ENCODE measurements around the gene NEURL3. TPM values are rescaled to one million over a fixed set of nuclear protein-coding genes. Genes with fewer than 3 reads are reported as not detected.

The NEURL3 gene
- total RNA-seq, 2 donors from 2014 or later: 8.9 to 28.9 TPM

- TF ChIP-seq CTCF (IDR thresholded peaks at IDR 0.05) (no peak), POLR2A (IDR thresholded peaks at IDR 0.05) (no peak), POLR2AphosphoS5 (IDR thresholded peaks at IDR 0.05) (no peak)
- no peak overlapping the region for H3K27ac ChIP-seq
- no peaks in the 10 kb centered on the region for H3K9me3 ChIP-seq
- WGBS: 92% methylated on average over 1 of the region's 1 CpG
- H3K36me3 ChIP-seq: no peaks in the 10 kb centered on the region
- no peaks in the 10 kb centered on the region for H3K27me3 ChIP-seq (replicated peaks; ENCODE audit: insufficient read depth)
- intact Hi-C loops (cut with DNase I): no loop called here
- H3K4me1 ChIP-seq (replicated peaks): no peaks in the 10 kb centered on the region
- H3K4me3 ChIP-seq: no peak overlapping the region
- no peak for DNase-seq (ENCODE audit: low spot score)
Measured at GRCh38 chr2:96494188-96494587, 11.0 kb downstream of the NEURL3 start.

- TF ChIP-seq POLR2A (IDR thresholded peaks at IDR 0.05) (no peak), POLR2AphosphoS5 (IDR thresholded peaks at IDR 0.05) (no peak), CTCF (IDR thresholded peaks at IDR 0.05) (no peak)
- Histone ChIP-seq H3K36me3 (no peaks in the 10 kb centered on the region), H3K4me3 (no peak overlapping the region), H3K9me3 (no peaks in the 10 kb centered on the region), H3K27ac (no peak overlapping the region), H3K27me3 (replicated peaks; ENCODE audit: insufficient read depth) (no peaks in the 10 kb centered on the region), H3K4me1 (replicated peaks) (no peaks in the 10 kb centered on the region)
- DNase-seq (ENCODE audit: low spot score): no peak
- WGBS: 60% methylated on average over 5 of the region's 5 CpGs
- intact Hi-C loops (cut with DNase I): no loop called here
Measured at GRCh38 chr2:96493072-96493471, 12.1 kb downstream of the NEURL3 start.

GRCh38 chr2:96491860-96492497, 13.2 kb downstream of the NEURL3 start:
- intact Hi-C loops (cut with DNase I): no loop called here
- no peak for DNase-seq (ENCODE audit: low spot score)

GRCh38 chr2:96489663-96490062, 15.5 kb downstream of the NEURL3 start:
- no peaks in the 10 kb centered on the region for H3K36me3 ChIP-seq
- no peaks in the 10 kb centered on the region for H3K9me3 ChIP-seq
- intact Hi-C loops (cut with DNase I): no loop called here
- H3K4me1 ChIP-seq (replicated peaks): no peaks in the 10 kb centered on the region
- H3K27ac ChIP-seq: no peak overlapping the region
- no peaks in the 10 kb centered on the region for H3K27me3 ChIP-seq (replicated peaks; ENCODE audit: insufficient read depth)
- DNase-seq (ENCODE audit: low spot score): no peak
- 94% methylated on average over 1 of the region's 1 CpG for WGBS
- H3K4me3 ChIP-seq: no peak overlapping the region
- no peak for TF ChIP-seq POLR2AphosphoS5 (IDR thresholded peaks at IDR 0.05)
- no peak for TF ChIP-seq CTCF (IDR thresholded peaks at IDR 0.05)
- TF ChIP-seq POLR2A (IDR thresholded peaks at IDR 0.05): no peak

More at GRCh38 chr2:96491860-96492497, 13.2 kb downstream of the NEURL3 start:
- no peak for TF ChIP-seq POLR2AphosphoS5 (IDR thresholded peaks at IDR 0.05)
- no peak for TF ChIP-seq POLR2A (IDR thresholded peaks at IDR 0.05)
- TF ChIP-seq CTCF (IDR thresholded peaks at IDR 0.05): no peak
- Histone ChIP-seq H3K27me3 (replicated peaks; ENCODE audit: insufficient read depth) (no peaks in the 10 kb centered on the region), H3K36me3 (no peaks in the 10 kb centered on the region), H3K4me3 (no peak overlapping the region), H3K4me1 (replicated peaks) (no peaks in the 10 kb centered on the region), H3K9me3 (no peaks in the 10 kb centered on the region), H3K27ac (no peak overlapping the region)
- WGBS: 100% methylated on average over 1 of the region's 1 CpG

GRCh38 chr2:96489261-96489660, 15.9 kb downstream of the NEURL3 start:
- no peak for TF ChIP-seq POLR2A (IDR thresholded peaks at IDR 0.05)
- TF ChIP-seq POLR2AphosphoS5 (IDR thresholded peaks at IDR 0.05): no peak
- TF ChIP-seq CTCF (IDR thresholded peaks at IDR 0.05): no peak
- H3K9me3 ChIP-seq: no peaks in the 10 kb centered on the region
- H3K27ac ChIP-seq: no peak overlapping the region
- H3K4me3 ChIP-seq: no peak overlapping the region
- no peaks in the 10 kb centered on the region for H3K27me3 ChIP-seq (replicated peaks; ENCODE audit: insufficient read depth)
- intact Hi-C loops (cut with DNase I): no loop called here
- H3K4me1 ChIP-seq (replicated peaks): no peaks in the 10 kb centered on the region
- no peak for DNase-seq (ENCODE audit: low spot score)
- no peaks in the 10 kb centered on the region for H3K36me3 ChIP-seq
- 93% methylated on average over 3 of the region's 3 CpGs for WGBS

Measured in prostate gland (tissue), 2 donors.